KOPT-K1 (cell line): ENCODE data around the gene P3H2.

Experiments
- H3K27ac ChIP-seq: fragments of 200-600 bp; sonication (generic); 2 replicates; pipeline ENCODE4 v1.5.1; 2016; ENCODE audit warnings: antibody characterized with exemption, mild to moderate bottlenecking, low read depth, low read length; ENCODE audit not compliant: poor library complexity, severe bottlenecking
- H3K36me3 ChIP-seq: fragments of 200-600 bp; sonication (generic); 2 replicates; pipeline ENCODE4 v1.5.1; 2017; ENCODE audit warnings: antibody characterized with exemption, mild to moderate bottlenecking, low read length, moderate library complexity; ENCODE audit not compliant: insufficient read depth
- H3K9me3 ChIP-seq: fragments of 200-600 bp; sonication (generic); 2 replicates; pipeline ENCODE4 v1.5.1; 2017; ENCODE audit warnings: antibody characterized with exemption, low read length, mild to moderate bottlenecking; ENCODE audit not compliant: insufficient read depth, poor library complexity, severe bottlenecking

Gene P3H2

DNA sequence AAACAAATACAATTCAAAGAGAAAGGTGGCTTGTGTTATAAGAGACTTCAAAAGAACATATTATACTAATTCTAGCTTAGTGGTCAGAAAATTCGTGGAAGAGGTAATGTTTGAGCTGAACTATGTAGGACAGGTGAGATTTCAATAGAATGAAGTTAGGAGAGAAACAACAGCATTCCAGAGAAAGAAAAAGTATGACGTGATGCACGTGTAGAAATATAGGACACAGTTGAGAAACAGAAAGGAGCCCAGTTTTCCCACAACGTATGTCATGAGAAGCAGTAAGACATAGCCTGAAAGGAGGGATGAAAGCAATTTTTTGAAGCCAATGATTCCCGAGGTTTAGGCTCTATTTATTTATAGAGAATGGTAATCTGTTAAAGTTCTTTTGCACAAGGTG, 18.7 kb upstream of the P3H2 start:
- H3K9me3 ChIP-seq, result no peaks in the 10 kb centered on the region
- H3K36me3 ChIP-seq, result no peaks in the 10 kb centered on the region
- H3K27ac ChIP-seq, result no peak overlapping the region

GRCh38 chr3:190132371-190132770, 11.7 kb upstream of the P3H2 start:
- Histone ChIP-seq H3K9me3 (no peaks in the 10 kb centered on the region), H3K27ac (no peak overlapping the region), H3K36me3 (no peaks in the 10 kb centered on the region)

- Histone ChIP-seq H3K9me3 (no peaks in the 10 kb centered on the region), H3K36me3 (no peaks in the 10 kb centered on the region), H3K27ac (no peak overlapping the region)
Measured at GRCh38 chr3:190131329-190131728, 10.6 kb upstream of the P3H2 start.

DNA sequence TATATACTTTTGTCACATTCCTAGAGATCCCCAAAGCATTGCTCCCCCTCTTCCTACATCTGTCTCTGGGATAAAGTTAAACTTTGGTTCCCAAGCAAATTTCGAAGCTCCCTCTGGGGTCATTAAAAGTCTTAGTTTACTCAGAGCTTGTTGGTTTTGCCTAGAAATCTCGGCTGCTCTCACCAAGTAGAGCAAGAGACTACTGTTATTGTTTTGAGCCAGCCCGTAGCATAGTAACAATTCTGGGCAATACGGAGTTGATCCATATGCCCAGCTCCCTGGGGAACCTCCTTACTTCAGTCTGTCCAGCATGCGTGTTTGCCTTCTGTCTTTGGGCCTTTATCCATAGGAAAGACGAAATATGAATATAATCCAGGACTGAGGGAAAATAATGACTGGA, 10.0 kb upstream of the P3H2 start:
- H3K9me3 ChIP-seq, result no peaks in the 10 kb centered on the region
- H3K27ac ChIP-seq, result no peak overlapping the region
- no peaks in the 10 kb centered on the region for H3K36me3 ChIP-seq

- Histone ChIP-seq H3K36me3 (no peaks in the 10 kb centered on the region), H3K27ac (no peak overlapping the region), H3K9me3 (no peaks in the 10 kb centered on the region)
Measured at GRCh38 chr3:190130037-190130436, 9.3 kb upstream of the P3H2 start.

DNA sequence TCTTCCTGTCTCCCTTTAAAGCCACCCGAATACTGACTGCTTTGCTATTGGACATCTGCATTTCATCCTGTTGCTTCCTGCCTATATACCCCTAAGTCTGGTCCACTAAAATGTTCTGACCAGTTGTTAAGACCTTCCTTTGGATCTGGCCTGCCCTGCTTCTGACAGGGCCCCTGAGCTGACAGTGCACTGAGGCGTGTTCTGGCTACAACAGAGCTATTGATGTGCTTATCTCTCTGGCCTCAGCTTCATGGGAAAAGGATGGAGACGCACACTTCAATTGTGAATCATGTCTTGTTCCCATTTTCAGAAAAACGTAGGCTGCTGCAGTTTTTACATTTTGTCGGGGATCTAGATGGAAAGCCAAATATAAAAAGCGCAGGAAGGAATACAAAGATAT, 7.1 kb upstream of the P3H2 start:
- no peak overlapping the region for H3K27ac ChIP-seq
- no peaks in the 10 kb centered on the region for H3K9me3 ChIP-seq
- no peaks in the 10 kb centered on the region for H3K36me3 ChIP-seq

GRCh38 chr3:190127195-190127594, 6.5 kb upstream of the P3H2 start:
- Histone ChIP-seq H3K27ac (no peak overlapping the region), H3K36me3 (no peaks in the 10 kb centered on the region), H3K9me3 (no peaks in the 10 kb centered on the region)

GRCh38 chr3:190125436-190126068, 4.9 kb upstream of the P3H2 start:
- Histone ChIP-seq H3K27ac (no peak overlapping the region), H3K9me3 (no peaks in the 10 kb centered on the region), H3K36me3 (no peaks in the 10 kb centered on the region)

GRCh38 chr3:190124067-190124466, 3.4 kb upstream of the P3H2 start:
- H3K36me3 ChIP-seq, result no peaks in the 10 kb centered on the region
- H3K27ac ChIP-seq, result no peak overlapping the region
- H3K9me3 ChIP-seq, result no peaks in the 10 kb centered on the region

DNA sequence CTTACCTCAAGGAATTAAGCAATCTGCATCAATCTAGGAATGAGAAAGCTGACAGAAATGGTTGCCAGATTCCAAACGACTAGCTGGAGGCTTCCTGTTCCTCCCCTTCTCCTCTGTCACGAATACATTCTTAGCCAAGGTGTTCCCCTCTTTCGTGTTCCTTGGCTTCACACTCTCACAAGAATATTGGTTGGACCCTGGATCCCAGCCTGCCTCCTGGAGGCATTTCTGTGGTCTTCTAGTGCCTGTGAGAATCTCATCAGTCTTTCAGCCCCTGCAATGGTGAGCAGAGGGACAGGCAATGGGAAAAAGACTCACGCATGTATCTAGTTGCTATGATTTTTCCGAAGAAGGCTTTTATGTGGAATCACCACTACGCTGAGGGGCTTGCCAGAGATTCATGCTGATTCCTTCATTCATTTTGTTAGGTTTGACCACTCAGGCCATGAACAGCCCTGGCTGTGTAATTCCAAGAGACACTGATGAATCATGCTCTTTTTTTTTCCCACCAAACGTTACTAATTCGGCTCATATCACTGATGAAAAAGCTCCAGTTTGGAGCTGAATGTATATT, 1.6 kb upstream of the P3H2 start:
- no peak overlapping the region for H3K27ac ChIP-seq
- no peaks in the 10 kb centered on the region for H3K36me3 ChIP-seq
- no peaks in the 10 kb centered on the region for H3K9me3 ChIP-seq

- Histone ChIP-seq H3K27ac (no peak overlapping the region), H3K9me3 (no peaks in the 10 kb centered on the region), H3K36me3 (no peaks in the 10 kb centered on the region)
Measured at GRCh38 chr3:190121383-190121782, 686 bp upstream of the P3H2 start.

DNA sequence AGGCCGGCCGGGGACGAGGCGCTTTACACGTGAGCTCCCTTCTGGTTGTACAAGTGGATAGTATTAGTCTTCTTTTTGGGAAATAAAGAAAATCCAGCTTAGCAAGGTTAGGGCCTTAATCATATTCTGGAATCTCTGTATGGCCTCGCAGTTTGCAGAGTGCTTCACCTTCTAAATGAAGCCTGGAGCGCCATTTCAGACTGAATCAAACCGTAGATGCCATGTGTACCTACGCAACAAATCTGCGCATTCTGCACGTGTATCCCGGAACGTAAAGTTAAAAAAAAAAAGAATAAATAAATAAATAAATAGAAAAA, 322 bp upstream of the P3H2 start:
- Histone ChIP-seq H3K36me3 (no peaks in the 10 kb centered on the region), H3K9me3 (no peaks in the 10 kb centered on the region), H3K27ac (no peak overlapping the region)

DNA sequence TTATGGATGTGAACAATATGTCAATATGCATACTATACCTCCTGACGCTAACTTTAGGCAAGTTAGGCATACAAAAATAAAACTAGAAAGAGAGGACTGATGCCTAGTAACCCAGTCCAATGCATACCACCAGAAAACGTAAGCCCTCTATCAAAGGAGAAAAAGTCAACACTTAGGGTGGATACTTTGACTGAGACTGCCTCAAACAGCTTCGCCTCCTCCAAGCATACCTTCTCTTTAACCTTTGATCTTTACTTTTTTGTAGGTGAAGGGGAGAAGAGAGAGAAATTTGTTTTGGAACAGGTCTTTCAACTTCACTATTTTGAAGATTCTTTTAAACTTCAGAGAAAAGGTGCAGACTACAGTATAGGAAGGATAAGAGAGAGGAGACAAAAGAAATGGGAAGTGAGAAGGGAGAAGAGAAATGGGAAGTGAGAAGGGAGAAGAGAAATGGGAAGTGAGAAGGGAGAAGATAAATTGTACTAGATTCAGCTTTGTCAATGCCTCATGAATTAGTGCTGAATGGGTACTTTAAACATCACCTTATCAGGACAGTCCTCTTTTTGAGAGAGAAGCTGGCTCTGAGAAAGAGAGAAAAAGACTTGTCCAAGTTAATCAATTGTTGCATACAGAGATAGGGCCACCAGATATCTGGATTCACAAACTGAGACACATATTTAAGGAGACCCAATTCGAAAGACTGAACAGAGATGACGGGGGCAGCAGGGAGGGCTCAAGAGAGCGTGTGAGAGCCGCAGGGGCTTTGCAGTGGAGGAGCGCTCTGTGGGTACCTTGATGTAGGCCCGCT, 1.0 kb downstream of the P3H2 start:
- Histone ChIP-seq H3K36me3 (no peaks in the 10 kb centered on the region), H3K27ac (no peak overlapping the region), H3K9me3 (no peaks in the 10 kb centered on the region)

DNA sequence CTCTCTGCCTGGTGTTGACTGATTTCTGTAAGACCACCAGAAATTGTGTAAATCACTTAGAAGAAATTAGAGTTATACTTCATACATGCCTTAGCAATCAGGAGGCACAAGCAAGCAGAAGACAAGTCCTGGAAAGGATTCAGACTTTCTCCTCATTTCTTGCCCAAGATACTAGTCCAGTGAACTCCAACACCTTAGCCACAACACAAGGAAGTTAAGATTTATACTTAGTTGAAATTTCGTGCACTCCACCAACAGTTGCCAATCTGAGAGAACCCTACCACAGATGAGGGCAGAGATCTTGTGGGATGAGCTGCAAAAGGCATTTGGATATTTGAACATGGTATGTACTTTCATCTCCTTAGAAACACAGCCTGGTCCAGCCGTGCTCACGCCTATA, 2.3 kb downstream of the P3H2 start:
- Histone ChIP-seq H3K36me3 (no peaks in the 10 kb centered on the region), H3K27ac (no peak overlapping the region)

DNA sequence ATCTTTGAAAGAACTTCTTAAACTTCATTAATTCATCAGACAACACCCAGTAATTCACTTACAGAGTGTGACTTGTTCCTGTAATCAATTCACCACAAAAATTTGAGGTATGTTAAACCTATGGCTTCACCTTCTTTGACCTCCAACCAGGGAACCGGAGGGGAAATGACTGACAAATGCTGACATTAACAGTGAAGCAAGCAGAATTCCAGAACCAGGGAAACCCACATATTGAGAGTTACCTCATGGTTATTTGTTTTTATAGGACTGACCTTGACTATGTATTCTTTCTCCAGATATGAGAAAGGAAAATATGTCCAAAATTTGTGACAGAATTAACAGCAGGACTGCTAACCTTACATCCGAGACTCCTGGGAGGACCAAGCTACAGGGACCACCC, 2.7 kb downstream of the P3H2 start:
- H3K9me3 ChIP-seq, result no peaks in the 10 kb centered on the region
- no peaks in the 10 kb centered on the region for H3K36me3 ChIP-seq
- no peak overlapping the region for H3K27ac ChIP-seq

More for the DNA sequence above, 2.3 kb downstream of the P3H2 start:
- H3K9me3 ChIP-seq, result no peaks in the 10 kb centered on the region

DNA sequence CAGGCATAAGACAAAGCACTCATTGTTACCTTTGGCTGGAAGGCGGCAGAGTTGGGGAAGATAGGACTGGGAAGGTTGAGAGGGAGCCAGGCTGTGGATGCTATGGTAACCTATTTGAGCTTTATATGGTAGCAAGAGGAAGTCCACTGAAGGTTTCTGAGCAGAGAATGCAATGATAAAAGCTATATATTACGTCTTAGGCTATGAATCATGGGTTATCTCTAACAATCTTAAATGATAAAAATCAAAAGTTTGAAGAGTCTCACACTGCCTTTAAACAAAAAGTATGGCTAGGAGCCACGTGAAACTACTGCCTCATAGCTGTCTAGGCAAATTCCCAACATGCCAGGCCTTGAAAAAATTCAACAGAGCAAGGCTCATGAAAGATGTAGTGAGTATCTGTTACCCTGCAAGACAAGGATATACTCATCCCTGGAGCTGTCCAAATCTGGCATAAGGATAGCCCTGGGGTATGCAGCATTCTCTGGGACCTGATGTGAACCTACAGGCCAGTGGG, 4.1 kb downstream of the P3H2 start:
- H3K27ac ChIP-seq, result no peak overlapping the region

More for the DNA sequence above, 4.1 kb downstream of the P3H2 start:
- Histone ChIP-seq H3K9me3 (no peaks in the 10 kb centered on the region), H3K36me3 (no peaks in the 10 kb centered on the region)
